ENCODE data around the gene ITGAE. TPM values are rescaled to one million over a fixed set of nuclear protein-coding genes. Genes with fewer than 3 reads are reported as not detected.

The ITGAE gene
- total RNA-seq, 2 experiments from 2014 or later = 31.8 to 32.4 TPM

DNA sequence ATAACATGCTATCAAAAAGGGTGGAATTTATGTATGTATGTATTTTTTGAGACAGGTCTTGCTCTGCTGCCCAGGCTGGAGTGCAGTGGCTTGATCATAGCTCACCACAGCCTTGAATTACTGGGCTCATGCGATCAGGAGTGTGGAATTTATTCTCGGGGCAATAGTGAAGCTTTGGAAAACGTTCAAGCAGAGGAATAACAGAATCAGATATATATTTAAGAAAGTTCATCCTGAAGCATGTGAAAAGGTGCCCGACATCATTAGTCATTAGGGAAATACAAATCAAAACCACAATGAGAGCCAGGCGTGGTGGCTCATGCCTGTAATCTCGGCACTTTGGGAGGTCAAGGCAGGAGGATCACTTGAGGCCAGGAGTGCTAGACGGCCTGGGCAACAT is 7.7 kb upstream of the ITGAE start:
- DNase-seq = no peak
- Mint-ChIP-seq H3K9me3 (no peaks in the 10 kb centered on the region), H3K27ac (no peak overlapping the region), H3K36me3 (ENCODE audit: low read depth) (peaks cover 34% of the 10 kb centered on the region), H3K4me1 (ENCODE audit: low read depth) (peaks cover 18% of the 10 kb centered on the region), H3K27me3 (no peaks in the 10 kb centered on the region), H3K4me3 (no peak overlapping the region)
- TF ChIP-seq, protein P1, sequence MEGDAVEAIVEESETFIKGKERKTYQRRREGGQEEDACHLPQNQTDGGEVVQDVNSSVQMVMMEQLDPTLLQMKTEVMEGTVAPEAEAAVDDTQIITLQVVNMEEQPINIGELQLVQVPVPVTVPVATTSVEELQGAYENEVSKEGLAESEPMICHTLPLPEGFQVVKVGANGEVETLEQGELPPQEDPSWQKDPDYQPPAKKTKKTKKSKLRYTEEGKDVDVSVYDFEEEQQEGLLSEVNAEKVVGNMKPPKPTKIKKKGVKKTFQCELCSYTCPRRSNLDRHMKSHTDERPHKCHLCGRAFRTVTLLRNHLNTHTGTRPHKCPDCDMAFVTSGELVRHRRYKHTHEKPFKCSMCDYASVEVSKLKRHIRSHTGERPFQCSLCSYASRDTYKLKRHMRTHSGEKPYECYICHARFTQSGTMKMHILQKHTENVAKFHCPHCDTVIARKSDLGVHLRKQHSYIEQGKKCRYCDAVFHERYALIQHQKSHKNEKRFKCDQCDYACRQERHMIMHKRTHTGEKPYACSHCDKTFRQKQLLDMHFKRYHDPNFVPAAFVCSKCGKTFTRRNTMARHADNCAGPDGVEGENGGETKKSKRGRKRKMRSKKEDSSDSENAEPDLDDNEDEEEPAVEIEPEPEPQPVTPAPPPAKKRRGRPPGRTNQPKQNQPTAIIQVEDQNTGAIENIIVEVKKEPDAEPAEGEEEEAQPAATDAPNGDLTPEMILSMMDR (IDR thresholded peaks at IDR 0.05) = no peak
- POLR2A ChIA-PET = interaction anchor here (0.6 to 1.2 kb wide), 3 partner anchors 8 to 85 kb away, joined by 3 to 4 read pairs (median 3); partner anchors contain the start of gene HASPIN
- no peak for ATAC-seq
- intact Hi-C loops (cut with micrococcal nuclease) = loop anchor here (5.0 kb wide), 1 partner anchor 71 kb away; no protein-coding TSS in a partner anchor
- CTCF ChIA-PET = interaction anchor here (5.9 to 6.3 kb wide), 3 partner anchors 19 to 70 kb away, joined by 36 to 57 read pairs (median 38); partner anchors contain the start of gene NCBP3

DNA sequence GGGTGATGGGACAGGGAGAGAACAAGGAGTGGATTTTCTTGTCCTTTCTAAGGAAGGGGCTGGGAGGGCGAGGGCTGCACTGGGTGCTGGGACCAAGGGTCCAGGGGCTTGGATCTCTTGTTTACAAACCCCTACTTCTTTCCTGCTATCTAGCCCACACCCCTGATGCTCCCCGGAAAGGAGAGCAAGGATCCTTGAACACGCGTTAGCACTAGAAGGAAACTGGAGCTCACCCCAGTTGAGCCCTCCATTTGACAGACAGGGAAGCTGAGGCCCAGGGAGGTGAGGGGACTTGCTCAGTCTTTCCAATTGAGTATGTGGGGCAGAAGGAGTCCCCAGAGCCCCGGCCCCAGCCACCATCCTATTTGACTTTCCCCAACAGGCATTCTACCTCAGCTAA is 4.6 kb upstream of the ITGAE start:
- intact Hi-C loops (cut with micrococcal nuclease) = loop anchor here (5.0 kb wide), 1 partner anchor 68 kb away; no protein-coding TSS in a partner anchor
- ChIA-PET CTCF (interaction anchor here (4.6 to 6.3 kb wide), 3 partner anchors 22 to 68 kb away, joined by 33 to 38 read pairs (median 36); partner anchors contain the start of gene NCBP3), POLR2A (interaction anchor here (0.7 to 1.5 kb wide), 2 partner anchors 21 to 158 kb away, joined by 3 to 6 read pairs; no protein-coding TSS in a partner anchor)
- Mint-ChIP-seq H3K36me3 (ENCODE audit: low read depth) (peaks cover 23% of the 10 kb centered on the region), H3K4me3 (no peak overlapping the region), H3K27me3 (no peaks in the 10 kb centered on the region), H3K9me3 (no peaks in the 10 kb centered on the region), H3K27ac (no peak overlapping the region), H3K4me1 (ENCODE audit: low read depth) (peaks cover 28% of the 10 kb centered on the region)
- TF ChIP-seq, protein P1 (IDR thresholded peaks at IDR 0.05) = no peak
- ATAC-seq (no peak), DNase-seq (no peak)

DNA sequence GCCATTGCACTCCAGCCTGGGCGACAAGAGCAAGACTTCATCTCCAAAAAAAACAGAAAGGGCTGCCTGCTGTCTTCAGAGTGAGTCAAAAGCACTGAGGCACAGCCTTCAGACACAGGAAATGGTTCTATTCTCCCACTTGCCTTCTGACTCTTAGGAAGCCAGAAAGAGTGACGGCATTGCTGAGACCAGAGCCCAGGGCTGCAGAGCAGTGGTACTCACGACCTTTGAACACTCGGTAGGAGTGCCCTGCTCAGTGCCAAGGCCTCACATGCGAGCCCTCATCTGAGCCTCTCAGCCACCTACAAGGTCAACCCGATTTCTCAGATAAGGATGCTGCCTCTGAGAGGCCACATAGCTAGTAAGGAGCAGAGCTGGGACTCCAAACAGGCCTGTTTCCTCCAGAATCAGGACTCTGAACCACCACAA is 3.5 kb upstream of the ITGAE start:
- Mint-ChIP-seq H3K27me3 (no peaks in the 10 kb centered on the region), H3K27ac (peak overlapping the region; percentile 60), H3K9me3 (no peaks in the 10 kb centered on the region), H3K4me3 (no peak overlapping the region), H3K4me1 (ENCODE audit: low read depth) (peaks cover 32% of the 10 kb centered on the region), H3K36me3 (ENCODE audit: low read depth) (peaks cover 17% of the 10 kb centered on the region)
- ATAC-seq = peak; percentile 94
- ChIA-PET POLR2A (interaction anchor here (1.5 kb wide), 1 partner anchor 22 kb away, joined by 6 read pairs; no protein-coding TSS in a partner anchor), CTCF (interaction anchor here (1.3 to 6.3 kb wide), 4 partner anchors 23 to 69 kb away, joined by 3 to 38 read pairs (median 34); partner anchors contain the start of gene NCBP3)
- TF ChIP-seq, protein P1 (IDR thresholded peaks at IDR 0.05) = no peak
- intact Hi-C loops (cut with micrococcal nuclease) = no loop called here
- peak; percentile 68 for DNase-seq

DNA sequence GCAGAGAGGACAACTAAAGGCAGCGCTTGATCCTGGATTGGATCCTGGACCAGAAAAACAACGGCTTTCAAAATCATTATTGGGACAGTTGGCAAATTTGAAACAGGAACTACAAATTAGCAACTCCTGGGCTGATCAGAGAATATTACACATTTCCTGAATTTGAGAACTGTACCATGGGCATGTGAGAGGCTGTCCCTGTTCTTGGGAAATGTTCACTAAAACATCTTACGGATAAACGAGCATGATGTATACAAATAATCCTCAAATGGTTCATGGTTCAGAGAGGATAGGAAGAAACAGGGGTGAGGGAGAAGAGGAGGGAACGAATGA is 2.3 kb upstream of the ITGAE start:
- Mint-ChIP-seq H3K9me3 (no peaks in the 10 kb centered on the region), H3K4me3 (no peak overlapping the region), H3K36me3 (ENCODE audit: low read depth) (peaks cover 11% of the 10 kb centered on the region), H3K27ac (no peak overlapping the region), H3K27me3 (no peaks in the 10 kb centered on the region), H3K4me1 (ENCODE audit: low read depth) (peaks cover 34% of the 10 kb centered on the region)
- CTCF ChIA-PET = interaction anchor here (4.6 to 6.3 kb wide), 3 partner anchors 24 to 65 kb away, joined by 33 to 38 read pairs (median 36); partner anchors contain the start of gene NCBP3
- intact Hi-C loops (cut with micrococcal nuclease) = no loop called here
- ATAC-seq (no peak), DNase-seq (no peak)
- TF ChIP-seq, protein P1 (IDR thresholded peaks at IDR 0.05) = no peak
- POLR2A ChIA-PET = no interaction called here

Measured in activated CD8-positive, alpha-beta T cell treated with anti-CD3 and anti-CD28 coated beads for 36 hours (primary cell).